Measurements from ENCODE around the gene ABHD18.

- TF ChIP-seq CTCF (tag by site-specific recombination; IDR thresholded peaks at IDR 0.05) = no peak
- no peak for TF ChIP-seq ZNF404 (tag by site-specific recombination; IDR thresholded peaks at IDR 0.05)
- no peak for TF ChIP-seq ZNF362 (tag by site-specific recombination; IDR thresholded peaks at IDR 0.05)
- no peak for TF ChIP-seq ZNF324 (tag by site-specific recombination; IDR thresholded peaks at IDR 0.05)
- TF ChIP-seq ZBTB21 (tag by site-specific recombination; IDR thresholded peaks at IDR 0.05) = no peak
- TF ChIP-seq ZNF776 (tag by site-specific recombination; IDR thresholded peaks at IDR 0.05; ENCODE audit: borderline replicate concordance) = no peak
- TF ChIP-seq ZNF692 (tag by site-specific recombination; IDR thresholded peaks at IDR 0.05) = no peak
- no peak for TF ChIP-seq ZIC2 (tag by site-specific recombination; IDR thresholded peaks at IDR 0.05)
- TF ChIP-seq ZNF670 (tag by site-specific recombination; IDR thresholded peaks at IDR 0.05; ENCODE audit: low read depth) = no peak
- no peak for TF ChIP-seq ZNF248 (tag by site-specific recombination; IDR thresholded peaks at IDR 0.05)
- no peak for TF ChIP-seq ZNF560 (tag by site-specific recombination; IDR thresholded peaks at IDR 0.05; ENCODE audit: borderline replicate concordance)
- TF ChIP-seq REST (tag by site-specific recombination; IDR thresholded peaks at IDR 0.05) = no peak
- TF ChIP-seq ZNF830 (tag by site-specific recombination; IDR thresholded peaks at IDR 0.05; ENCODE audit: low read depth) = no peak
- no peak for TF ChIP-seq ZNF837 (tag by site-specific recombination; IDR thresholded peaks at IDR 0.05)
Observed at GRCh38 chr4:127917151-127917550, 48.1 kb upstream of the ABHD18 start.

Data from HEK293 (cell line).